Natural killer cell (primary cell): ENCODE data around the gene JAZF1. TPM values are rescaled to one million over a fixed set of nuclear protein-coding genes. Genes with fewer than 3 reads are reported as not detected.
A peak's percentile ranks its signal among the peaks of the same experiment; 100 is the strongest.

Experiments
- ATAC-seq, 3 donors: fragments of 150-1000 bp in 2 of 3; fragments of 200-7000 bp in 1 of 3; cut with Tn5 transposase; 1 replicate in 1 of 3; 2 replicates in 2 of 3; pipeline ENCODE4 v1.10.0; 2021; ENCODE audit warnings: mild to moderate bottlenecking in 2 of 3, moderate library complexity in 2 of 3
- DNase-seq, 2 donors: peaks; one replicate each; pipeline versions ENCODE4 v3.0.0 to v3.0.0-alpha.2; 2013 to 2021; ENCODE audit warnings: mixed read lengths in 1 of 2
- H3K27ac ChIP-seq: one replicate; pipeline ENCODE4 v1.5.1; 2013; ENCODE audit warnings: mild to moderate bottlenecking, low read length
- H3K27me3 ChIP-seq: one replicate; pipeline ENCODE4 v1.6.1; 2013; ENCODE audit warnings: low read length; ENCODE audit not compliant: control insufficient read depth, insufficient read depth
- H3K36me3 ChIP-seq: one replicate; pipeline ENCODE4 v1.6.1; 2013; ENCODE audit warnings: low read length; ENCODE audit not compliant: control insufficient read depth, insufficient read depth
- H3K4me1 ChIP-seq: one replicate; pipeline ENCODE4 v1.6.1; 2013; ENCODE audit warnings: low read length; ENCODE audit not compliant: control insufficient read depth, insufficient read depth
- H3K4me3 ChIP-seq: one replicate; pipeline ENCODE4 v1.5.1; 2013; ENCODE audit warnings: low read length
- H3K9me3 ChIP-seq: one replicate; pipeline ENCODE4 v1.6.1; 2013; ENCODE audit warnings: low read length; ENCODE audit not compliant: control insufficient read depth, insufficient read depth
- H3K27ac Mint-ChIP-seq, 2 donors: one replicate each; pipeline ENCODE4 v1.8.0; 2022; ENCODE audit warnings: mild to moderate bottlenecking in 2 of 2, mixed read lengths in 2 of 2, moderate library complexity in 1 of 2
- H3K27me3 Mint-ChIP-seq, 2 donors: one replicate each; pipeline ENCODE4 v1.8.0; 2022; ENCODE audit warnings: low read depth in 2 of 2, mixed read lengths in 2 of 2
- H3K36me3 Mint-ChIP-seq: one replicate; pipeline ENCODE4 v1.8.0; 2022; ENCODE audit warnings: mixed read lengths
- H3K4me1 Mint-ChIP-seq, 2 donors: one replicate each; pipeline ENCODE4 v1.8.0; 2022; ENCODE audit warnings: mixed read lengths in 2 of 2
- H3K4me3 Mint-ChIP-seq: one replicate; pipeline ENCODE4 v1.8.0; 2022; ENCODE audit warnings: mild to moderate bottlenecking, moderate library complexity, mixed read lengths
- H3K9me3 Mint-ChIP-seq, 2 donors: one replicate each; pipeline ENCODE4 v1.8.0; 2022; ENCODE audit warnings: mixed read lengths in 2 of 2
- WGBS: methylation state at CpG from one replicate; pipeline ENCODE4 v1.1.7; 2013; ENCODE audit warnings: missing lambda C conversion rate; ENCODE audit not compliant: insufficient coverage; 5-methylcytosine and 5-hydroxymethylcytosine counted together
- intact Hi-C: fragments of 100-400 bp; cut with micrococcal nuclease; formaldehyde crosslinking; loops from one replicate; pipeline ENCODE4 v1.14.2; 2022
- total RNA-seq, 4 donors: library from RNA; stranded (reverse); fragments of 120-200 nt in 1 of 4; gene quantifications; one replicate each; pipeline versions ENCODE4 v1.2.3 to v1.2.4, GENCODE V29; 2013 to 2022
- TF ChIP-seq, protein P1 (sequence below): fragments of 200-600 bp; IDR thresholded peaks from one replicate; pipeline ENCODE4 v1.8.0; 2022; ENCODE audit warnings: antibody characterized with exemption

Gene JAZF1
- total RNA-seq, 3 donors from 2014 or later (not counting 1 experiment from before 2014, with no cell fraction given), result 82.5 to 89.7 (median 87.6) TPM

DNA sequence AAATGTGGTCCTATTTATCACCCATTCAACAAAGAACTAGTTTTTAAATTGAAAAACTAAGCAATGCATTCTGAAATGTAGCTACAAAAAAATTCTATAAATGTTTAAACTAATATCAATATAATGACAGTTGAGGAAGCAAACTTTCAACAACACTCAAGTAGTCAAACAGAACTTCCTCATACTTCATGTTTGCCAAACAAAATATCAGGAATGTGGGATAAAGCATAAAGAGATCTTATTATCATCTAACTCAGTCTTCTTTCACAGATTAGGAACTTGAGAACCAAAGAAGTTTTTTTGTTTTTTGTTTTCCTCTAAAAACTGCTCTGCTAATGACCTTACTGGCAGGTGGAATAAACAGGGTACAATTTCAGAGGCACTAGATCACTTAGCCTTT, 116.2 kb downstream of the JAZF1 start:
- peak overlapping the region; percentile 4 to 49 for H3K27ac Mint-ChIP-seq

DNA sequence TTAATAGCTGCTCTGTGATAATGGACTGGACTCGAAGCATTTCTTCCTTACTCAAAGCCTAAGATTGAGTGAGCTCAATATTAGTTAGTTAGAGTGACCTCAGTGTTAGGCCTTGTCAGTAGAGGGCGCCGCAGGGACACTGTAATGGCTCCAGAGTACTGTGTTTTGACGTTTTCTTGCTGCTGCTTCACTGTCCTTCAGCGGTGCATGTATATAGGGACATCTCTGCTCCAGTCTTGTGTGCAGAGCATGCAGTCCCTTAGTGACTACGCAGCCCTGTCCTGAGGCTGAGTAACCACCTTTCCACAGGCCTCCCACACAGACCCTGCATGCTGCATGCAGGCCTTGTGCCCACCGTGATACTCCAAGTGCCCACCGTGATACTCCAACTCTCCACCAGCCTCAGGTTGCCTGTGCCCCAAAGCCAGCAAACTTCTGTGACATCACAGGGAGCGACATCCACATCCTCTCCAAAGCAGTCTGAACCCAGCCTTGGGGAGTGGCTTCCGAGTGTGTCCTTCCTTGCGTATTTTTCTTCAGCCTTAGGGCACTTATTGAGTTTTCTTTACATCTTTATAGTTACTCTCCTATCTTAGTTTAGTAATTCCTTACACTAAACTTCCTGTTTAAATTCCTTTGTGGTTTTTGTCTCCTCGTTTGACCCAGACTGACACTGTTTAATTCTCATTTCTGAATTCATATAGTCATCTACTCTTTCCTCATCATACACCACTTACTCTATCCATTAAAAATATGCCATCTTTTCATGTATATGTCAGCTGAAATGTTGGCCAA, 118.2 kb downstream of the JAZF1 start:
- Histone ChIP-seq H3K27me3 (no peaks in the 10 kb centered on the region), H3K36me3 (no peaks in the 10 kb centered on the region), H3K4me1 (peaks cover 5% of the 10 kb centered on the region), H3K4me3 (no peak overlapping the region), H3K9me3 (no peaks in the 10 kb centered on the region), H3K27ac (no peak overlapping the region)
- 78% methylated on average over 12 of the region's 12 CpGs for WGBS
- ATAC-seq (peak; percentile 93 to 96 (median 95)), DNase-seq (peak; percentile 49 to 65)
- Mint-ChIP-seq H3K4me1 (peaks cover 50 to 51% of the 10 kb centered on the region in 2 donors), H3K27me3 (no peaks in the 10 kb centered on the region), H3K4me3 (no peak overlapping the region), H3K27ac (peak overlapping the region in 1 of 2 donors; percentile 37), H3K36me3 (no peaks in the 10 kb centered on the region), H3K9me3 (no peaks in the 10 kb centered on the region)
- intact Hi-C loops, result loop anchor here (2.0 to 5.0 kb wide), 3 partner anchors 16 to 790 kb away; no protein-coding TSS in a partner anchor
- TF ChIP-seq, protein P1, sequence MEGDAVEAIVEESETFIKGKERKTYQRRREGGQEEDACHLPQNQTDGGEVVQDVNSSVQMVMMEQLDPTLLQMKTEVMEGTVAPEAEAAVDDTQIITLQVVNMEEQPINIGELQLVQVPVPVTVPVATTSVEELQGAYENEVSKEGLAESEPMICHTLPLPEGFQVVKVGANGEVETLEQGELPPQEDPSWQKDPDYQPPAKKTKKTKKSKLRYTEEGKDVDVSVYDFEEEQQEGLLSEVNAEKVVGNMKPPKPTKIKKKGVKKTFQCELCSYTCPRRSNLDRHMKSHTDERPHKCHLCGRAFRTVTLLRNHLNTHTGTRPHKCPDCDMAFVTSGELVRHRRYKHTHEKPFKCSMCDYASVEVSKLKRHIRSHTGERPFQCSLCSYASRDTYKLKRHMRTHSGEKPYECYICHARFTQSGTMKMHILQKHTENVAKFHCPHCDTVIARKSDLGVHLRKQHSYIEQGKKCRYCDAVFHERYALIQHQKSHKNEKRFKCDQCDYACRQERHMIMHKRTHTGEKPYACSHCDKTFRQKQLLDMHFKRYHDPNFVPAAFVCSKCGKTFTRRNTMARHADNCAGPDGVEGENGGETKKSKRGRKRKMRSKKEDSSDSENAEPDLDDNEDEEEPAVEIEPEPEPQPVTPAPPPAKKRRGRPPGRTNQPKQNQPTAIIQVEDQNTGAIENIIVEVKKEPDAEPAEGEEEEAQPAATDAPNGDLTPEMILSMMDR, result peak; percentile 74

More for the DNA sequence above, 116.2 kb downstream of the JAZF1 start:
- intact Hi-C loops, result loop anchor here (5.0 kb wide), 2 partner anchors 33 to 788 kb away; no protein-coding TSS in a partner anchor
- H3K36me3 Mint-ChIP-seq, result no peaks in the 10 kb centered on the region
- H3K4me1 Mint-ChIP-seq, result peaks cover 52 to 60% of the 10 kb centered on the region in 2 donors
- H3K9me3 Mint-ChIP-seq, result no peaks in the 10 kb centered on the region
- no peak overlapping the region for H3K4me3 ChIP-seq
- no peaks in the 10 kb centered on the region for H3K27me3 ChIP-seq
- no peak overlapping the region for H3K27ac ChIP-seq
- TF ChIP-seq, protein P1, result no peak
- DNase-seq (no peak), ATAC-seq (no peak)
- H3K27me3 Mint-ChIP-seq, result no peaks in the 10 kb centered on the region
- no peaks in the 10 kb centered on the region for H3K9me3 ChIP-seq
- H3K4me1 ChIP-seq, result peaks cover 5% of the 10 kb centered on the region
- H3K36me3 ChIP-seq, result no peaks in the 10 kb centered on the region
- H3K4me3 Mint-ChIP-seq, result no peak overlapping the region

DNA sequence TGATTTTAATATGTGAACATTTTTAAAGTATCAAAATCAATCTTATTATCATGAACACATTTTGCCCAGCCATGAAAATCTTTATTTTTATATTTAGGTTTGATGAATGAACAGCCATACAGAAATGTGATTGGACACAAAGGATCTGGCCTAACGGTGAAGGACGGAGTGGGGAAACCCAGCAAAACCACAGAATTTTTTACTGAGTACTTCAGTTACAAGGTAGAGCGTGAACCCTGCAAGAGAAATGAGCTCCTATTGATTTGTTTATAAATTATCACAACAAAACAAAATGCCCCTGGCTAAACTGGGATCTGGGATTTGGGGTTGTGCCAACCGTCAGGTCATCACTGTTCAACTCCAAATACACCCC, 118.8 kb downstream of the JAZF1 start:
- ATAC-seq (peak in 1 of 3 donors; percentile 12), DNase-seq (no peak)
- Histone ChIP-seq H3K4me1 (peaks cover 5% of the 10 kb centered on the region), H3K9me3 (no peaks in the 10 kb centered on the region), H3K27me3 (no peaks in the 10 kb centered on the region), H3K27ac (no peak overlapping the region), H3K4me3 (no peak overlapping the region), H3K36me3 (no peaks in the 10 kb centered on the region)
- WGBS, result 67% methylated on average over 3 of the region's 4 CpGs
- no peaks in the 10 kb centered on the region for H3K36me3 Mint-ChIP-seq
- H3K27ac Mint-ChIP-seq, result peak overlapping the region in 1 of 2 donors; percentile 43
- intact Hi-C loops, result loop anchor here (2.0 to 5.0 kb wide), 3 partner anchors 17 to 790 kb away; no protein-coding TSS in a partner anchor
- H3K4me1 Mint-ChIP-seq, result peaks cover 47 to 49% of the 10 kb centered on the region in 2 donors
- no peaks in the 10 kb centered on the region for H3K27me3 Mint-ChIP-seq
- H3K4me3 Mint-ChIP-seq, result no peak overlapping the region
- TF ChIP-seq, protein P1, result no peak
- H3K9me3 Mint-ChIP-seq, result no peaks in the 10 kb centered on the region
